SKM-1 treated with dmso at 0.1 percent for 144 hours (cell line): ENCODE results near the gene PTH1R.

Source experiments
- DNase-seq: peaks from one replicate; lab custom pipeline; 2025; ENCODE audit not compliant: unreplicated experiment; lab: John Stamatoyannopoulos, UW

Gene PTH1R

GRCh38 chr3:46877406-46878125 lies at the start of gene PTH1R:
Gene PTH1R, plus strand, starts transcription at chr3:46877721. Its CDS starts 5,839 bp downstream, at chr3:46883560.
- no peak for DNase-seq

- DNase-seq: no peak
Measured at GRCh38 chr3:46829699-46830208, 47.8 kb upstream of the PTH1R start.

- DNase-seq: no peak
Measured at GRCh38 chr3:46830801-46831200, 46.7 kb upstream of the PTH1R start.

- no peak for DNase-seq
Measured at GRCh38 chr3:46831316-46831715, 46.2 kb upstream of the PTH1R start.

GRCh38 chr3:46831841-46832240 lies 45.7 kb upstream of the PTH1R start:
- no peak for DNase-seq

GRCh38 chr3:46833346-46834300 lies 43.9 kb upstream of the PTH1R start:
- DNase-seq: no peak

GRCh38 chr3:46835054-46835453 lies 42.5 kb upstream of the PTH1R start:
- DNase-seq: no peak

GRCh38 chr3:46835491-46835890 lies 42.0 kb upstream of the PTH1R start:
- no peak for DNase-seq

- no peak for DNase-seq
Measured at GRCh38 chr3:46838301-46838700, 39.2 kb upstream of the PTH1R start.

GRCh38 chr3:46840491-46840890 lies 37.0 kb upstream of the PTH1R start:
- DNase-seq: no peak

GRCh38 chr3:46843508-46843907 lies 34.0 kb upstream of the PTH1R start:
- no peak for DNase-seq

GRCh38 chr3:46844397-46844796 lies 33.1 kb upstream of the PTH1R start:
- no peak for DNase-seq

GRCh38 chr3:46844881-46845312 lies 32.6 kb upstream of the PTH1R start:
- DNase-seq: no peak

- no peak for DNase-seq
Measured at GRCh38 chr3:46845397-46845859, 32.1 kb upstream of the PTH1R start.

GRCh38 chr3:46845860-46846623 lies 31.5 kb upstream of the PTH1R start:
- DNase-seq: no peak

GRCh38 chr3:46846624-46847542 lies 30.6 kb upstream of the PTH1R start:
- no peak for DNase-seq

- no peak for DNase-seq
Measured at GRCh38 chr3:46847744-46848143, 29.8 kb upstream of the PTH1R start.

- DNase-seq: no peak
Measured at GRCh38 chr3:46848271-46849044, 29.1 kb upstream of the PTH1R start.

- no peak for DNase-seq
Measured at GRCh38 chr3:46849045-46849631, 28.4 kb upstream of the PTH1R start.
